ENCODE data around the gene UNCX. TPM values are rescaled to one million over a fixed set of nuclear protein-coding genes. Genes with fewer than 3 reads are reported as not detected.

Gene UNCX
- total RNA-seq, 4 donors from 2014 or later, result not detected

GRCh38 chr7:1223196-1223981 is 9.3 kb upstream of the UNCX start:
- no peak for DNase-seq (ENCODE audit: low spot score in 2 of 2)
- TF ChIP-seq CTCF (IDR thresholded peaks at IDR 0.05) (no peak), POLR2A (IDR thresholded peaks at IDR 0.05) (no peak)
- no peak overlapping the region for H3K4me3 ChIP-seq (ENCODE audit: low read depth, poor library complexity, severe bottlenecking)
- 48 to 75% methylated on average over 11 to 19 of the region's 23 CpGs for WGBS, 2 donors
- intact Hi-C loops (cut with DNase I; ENCODE audit: low total_unique reads), result loop anchor here (10.0 kb wide), 2 partner anchors 181 to 251 kb away; no protein-coding TSS in a partner anchor

- 3 to 4% methylated on average over 32 to 66 of the region's 66 CpGs for WGBS, 2 donors
- no peak for DNase-seq (ENCODE audit: low spot score in 2 of 2)
- TF ChIP-seq POLR2A (IDR thresholded peaks at IDR 0.05) (no peak), CTCF (IDR thresholded peaks at IDR 0.05) (no peak)
Observed at GRCh38 chr7:1224086-1224716, 8.5 kb upstream of the UNCX start.

DNA sequence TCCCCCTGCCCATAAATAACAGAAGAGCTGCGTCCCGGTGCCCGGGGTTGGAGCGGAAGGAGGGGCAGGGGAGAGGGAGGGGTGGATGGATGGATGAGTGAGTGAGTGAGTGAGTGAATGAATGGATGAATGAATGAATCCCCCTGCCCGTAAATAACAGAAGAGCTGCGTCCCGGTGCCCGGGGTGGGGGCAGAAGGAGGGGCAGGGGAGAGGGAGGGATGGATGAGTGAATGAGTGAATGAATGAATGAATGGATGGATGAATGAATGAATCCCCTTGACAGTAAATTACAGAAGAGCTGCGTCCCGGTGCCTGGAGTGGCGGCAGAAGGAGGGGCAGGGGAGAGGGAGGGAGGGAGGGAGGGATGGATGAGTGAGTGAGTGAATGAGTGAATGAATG is 7.6 kb upstream of the UNCX start:
- WGBS, 2 donors, result 3% methylated on average over 11 of the region's 11 CpGs
- TF ChIP-seq POLR2A (IDR thresholded peaks at IDR 0.05) (no peak), CTCF (IDR thresholded peaks at IDR 0.05) (no peak)
- DNase-seq (ENCODE audit: low spot score in 2 of 2), result no peak

More at GRCh38 chr7:1224086-1224716, 8.5 kb upstream of the UNCX start:
- H3K4me3 ChIP-seq (ENCODE audit: low read depth, poor library complexity, severe bottlenecking), result no peak overlapping the region
- intact Hi-C loops (cut with DNase I; ENCODE audit: low total_unique reads), result loop anchor here (10.0 kb wide), 2 partner anchors 181 to 251 kb away; no protein-coding TSS in a partner anchor

DNA sequence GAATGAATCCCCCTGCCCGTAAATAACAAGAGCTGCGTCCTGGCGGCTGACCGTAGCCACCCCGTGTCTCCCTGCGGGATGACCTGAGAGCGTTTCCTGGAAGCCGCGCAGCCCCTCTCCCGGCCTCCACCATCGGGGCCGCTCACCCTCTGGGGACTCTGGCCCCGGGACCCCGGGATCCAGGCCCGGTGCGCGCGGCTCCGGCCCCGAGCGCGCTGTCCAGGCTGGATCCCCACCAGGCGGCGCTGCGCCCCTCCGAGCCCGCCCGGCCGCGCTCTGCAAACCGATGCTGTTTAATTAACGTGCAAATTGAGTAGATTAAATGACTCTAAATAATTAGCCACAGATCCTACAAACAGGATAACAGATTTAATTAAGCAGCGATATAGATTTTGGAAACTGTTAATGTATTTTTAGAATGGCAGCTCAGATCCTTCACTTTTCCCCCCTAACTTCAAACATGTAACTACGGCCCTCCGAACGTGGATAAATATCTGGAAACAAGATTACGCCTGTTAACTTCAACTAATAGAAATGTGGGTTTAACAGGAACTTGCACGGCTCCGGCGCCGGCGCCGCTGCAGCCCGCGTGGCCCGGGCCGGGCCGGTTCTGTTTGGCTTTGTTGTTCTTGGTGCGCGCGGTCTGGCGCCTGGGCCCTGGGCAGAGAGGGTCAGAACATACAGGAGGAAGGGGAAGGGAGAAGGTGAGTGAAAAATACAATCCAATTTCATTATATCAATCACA is 7.1 kb upstream of the UNCX start:
- no peak for TF ChIP-seq CTCF (IDR thresholded peaks at IDR 0.05)
- no peak for TF ChIP-seq POLR2A (IDR thresholded peaks at IDR 0.05)
- intact Hi-C loops (cut with DNase I; ENCODE audit: low total_unique reads), result loop anchor here (10.0 kb wide), 2 partner anchors 179 to 249 kb away; no protein-coding TSS in a partner anchor
- 15 to 16% methylated on average over 35 to 48 of the region's 52 CpGs for WGBS, 2 donors
- no peak overlapping the region for H3K4me3 ChIP-seq (ENCODE audit: low read depth, poor library complexity, severe bottlenecking)
- no peak for DNase-seq (ENCODE audit: low spot score in 2 of 2)

More for the DNA sequence above, 7.6 kb upstream of the UNCX start:
- H3K4me3 ChIP-seq (ENCODE audit: low read depth, poor library complexity, severe bottlenecking), result no peak overlapping the region
- intact Hi-C loops (cut with DNase I; ENCODE audit: low total_unique reads), result loop anchor here (10.0 kb wide), 2 partner anchors 180 to 250 kb away; no protein-coding TSS in a partner anchor

DNA sequence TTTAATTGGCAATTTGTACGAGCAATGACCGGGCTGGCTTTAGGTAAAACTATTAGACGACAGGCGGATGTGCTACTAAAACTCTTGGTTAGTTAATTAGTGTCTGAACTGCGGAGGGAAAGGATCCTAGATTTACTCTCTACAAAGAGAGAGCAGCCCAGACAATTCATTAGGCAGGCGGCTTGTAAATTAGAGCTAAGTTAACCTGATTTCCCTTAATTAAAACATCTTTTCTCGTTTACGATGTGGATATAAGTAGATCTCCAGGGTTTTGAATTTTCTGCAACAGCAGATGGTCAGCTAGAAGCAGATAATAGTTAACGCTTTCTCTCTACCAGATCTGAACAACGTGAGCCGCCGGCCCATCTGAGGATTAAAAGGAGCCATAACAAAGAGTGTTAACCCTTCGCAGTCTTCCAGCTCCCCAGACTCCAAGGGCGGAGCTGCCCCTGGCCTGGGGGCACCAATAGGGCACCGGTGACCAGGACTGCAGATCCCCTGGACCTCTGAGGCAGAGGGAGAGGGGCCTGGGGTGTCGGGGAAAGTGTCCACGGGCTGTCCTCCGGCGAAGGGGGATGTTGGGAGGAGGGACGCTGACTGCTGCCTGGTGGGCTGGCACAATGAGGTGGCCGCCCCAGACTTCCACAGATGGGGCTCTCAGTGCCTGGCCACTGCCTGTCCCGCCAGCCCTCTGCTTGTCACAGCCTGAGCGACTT is 6.3 kb upstream of the UNCX start:
- intact Hi-C loops (cut with DNase I; ENCODE audit: low total_unique reads), result loop anchor here (10.0 kb wide), 2 partner anchors 178 to 248 kb away; no protein-coding TSS in a partner anchor
- WGBS, 2 donors, result 36 to 45% methylated on average over 17 to 23 of the region's 23 CpGs
- DNase-seq (ENCODE audit: low spot score in 2 of 2), result no peak
- H3K4me3 ChIP-seq (ENCODE audit: low read depth, poor library complexity, severe bottlenecking), result no peak overlapping the region
- TF ChIP-seq POLR2A (IDR thresholded peaks at IDR 0.05), result no peak
- TF ChIP-seq CTCF (IDR thresholded peaks at IDR 0.05), result no peak

Measured in lower leg skin (tissue), 4 donors.